Upper lobe of left lung (tissue), 4 donors: Measurements from ENCODE around the gene HIPK4.

Source experiments
- CTCF ChIP-seq, 6 experiments: fragments of 450-650 bp in 4 of 6; fragments of 200-600 bp in 2 of 6; sonication (generic) in 2 of 6; IDR thresholded peaks; one replicate each; pipeline ENCODE4 v1.5.1; 2016 to 2019; ENCODE audit warnings: antibody characterized with exemption in 6 of 6
- POLR2A ChIP-seq, 4 donors: fragments of 450-650 bp; IDR thresholded peaks; one replicate each; pipeline ENCODE4 v1.5.1; 2016 to 2017; ENCODE audit warnings: antibody characterized with exemption in 4 of 4, mild to moderate bottlenecking in 2 of 4
- POLR2AphosphoS5 ChIP-seq, 2 donors: sonication (generic); formaldehyde crosslinking; IDR thresholded peaks; one replicate each; pipeline ENCODE4 v1.5.1; 2017; ENCODE audit warnings: antibody characterized with exemption in 2 of 2

- TF ChIP-seq CTCF (IDR thresholded peaks at IDR 0.05) = no peak
- no peak for TF ChIP-seq POLR2AphosphoS5 (IDR thresholded peaks at IDR 0.05)
- TF ChIP-seq POLR2A (IDR thresholded peaks at IDR 0.05) = no peak
These were observed 53.4 kb downstream of the HIPK4 start for GRCh38 chr19:40336601-40336900.
